Activated naive CD8-positive, alpha-beta T cell (primary cell): ENCODE data around the gene SYPL2.
"Not testable (repeated sequence)": the region's sequence is repeated elsewhere in the genome, so short reads cannot be mapped to it uniquely, and the experiment has no call there.

ENCODE experiments used
- H3K27ac Mint-ChIP-seq: one replicate; pipeline ENCODE4 v1.8.0; 2021; ENCODE audit warnings: mixed read lengths
- H3K27me3 Mint-ChIP-seq: one replicate; pipeline ENCODE4 v1.8.0; 2021; ENCODE audit warnings: mixed read lengths
- H3K36me3 Mint-ChIP-seq: one replicate; pipeline ENCODE4 v1.8.0; 2021; ENCODE audit warnings: mixed read lengths
- H3K4me1 Mint-ChIP-seq: one replicate; pipeline ENCODE4 v1.8.0; 2021; ENCODE audit warnings: low read depth, mixed read lengths
- H3K4me3 Mint-ChIP-seq: one replicate; pipeline ENCODE4 v1.8.0; 2021; ENCODE audit warnings: mild to moderate bottlenecking, mixed read lengths
- H3K9me3 Mint-ChIP-seq: one replicate; pipeline ENCODE4 v1.8.0; 2021; ENCODE audit warnings: low read depth, mixed read lengths

The SYPL2 gene

DNA sequence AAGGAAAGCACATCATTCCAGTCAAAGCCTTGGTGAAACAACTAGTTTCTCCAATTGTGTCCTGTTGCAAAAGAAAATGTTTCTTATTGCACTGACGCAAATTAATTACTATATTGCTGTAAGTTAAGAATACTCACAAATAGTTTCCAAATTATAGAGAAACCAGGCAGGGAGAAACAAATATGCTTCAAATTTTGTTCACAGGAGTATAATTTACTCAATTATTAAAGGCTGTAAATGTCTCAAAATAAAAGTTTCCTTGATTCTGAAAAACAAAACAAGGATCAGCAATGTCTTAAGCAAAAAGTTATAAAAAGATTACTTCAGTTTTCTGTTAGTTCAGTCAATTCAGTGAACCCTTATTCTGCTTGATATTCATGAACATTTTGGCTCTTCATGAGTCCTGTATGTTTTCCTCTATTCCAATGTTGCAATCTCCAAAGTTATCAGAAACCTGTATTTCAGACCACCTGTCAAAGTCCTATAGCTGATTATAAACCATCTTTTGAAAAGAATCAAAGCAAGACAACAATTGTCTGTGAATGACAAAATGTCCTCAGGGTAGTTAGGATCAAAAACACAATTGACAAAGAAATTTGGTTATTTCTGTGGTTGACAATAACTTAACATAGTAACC lies 11.7 kb upstream of the SYPL2 start:
- H3K4me1 Mint-ChIP-seq, result no peaks in the 10 kb centered on the region
- peaks cover 10% of the 10 kb centered on the region for H3K36me3 Mint-ChIP-seq
- peaks cover 10% of the 10 kb centered on the region for H3K9me3 Mint-ChIP-seq
- H3K27me3 Mint-ChIP-seq, result peaks cover 22% of the 10 kb centered on the region
- no peak overlapping the region for H3K4me3 Mint-ChIP-seq
- H3K27ac Mint-ChIP-seq, result no peak overlapping the region

DNA sequence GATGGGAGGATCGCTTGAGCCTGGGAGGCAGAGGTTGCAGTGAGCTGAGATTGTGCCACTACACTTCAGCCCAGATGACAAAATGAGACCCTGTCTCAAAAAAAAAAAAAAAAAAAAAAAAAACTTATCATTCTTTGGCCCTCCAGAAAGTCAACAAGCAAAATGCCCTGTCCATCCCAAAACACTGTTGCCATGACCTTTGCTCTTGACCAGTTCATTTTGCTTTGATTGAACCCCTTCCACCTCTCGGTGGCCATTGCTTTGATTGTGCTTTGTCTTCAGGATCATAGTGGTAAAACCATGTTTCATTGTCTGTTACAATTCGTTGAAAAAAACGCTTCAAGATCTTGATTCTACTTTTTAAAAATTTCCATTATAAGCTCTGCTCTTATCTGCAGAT lies 8.5 kb upstream of the SYPL2 start:
- H3K27ac Mint-ChIP-seq, result no peak overlapping the region
- peaks cover 18% of the 10 kb centered on the region for H3K27me3 Mint-ChIP-seq
- peaks cover 10% of the 10 kb centered on the region for H3K36me3 Mint-ChIP-seq
- no peaks in the 10 kb centered on the region for H3K4me1 Mint-ChIP-seq
- H3K9me3 Mint-ChIP-seq, result peaks cover 10% of the 10 kb centered on the region
- no peak overlapping the region for H3K4me3 Mint-ChIP-seq

DNA sequence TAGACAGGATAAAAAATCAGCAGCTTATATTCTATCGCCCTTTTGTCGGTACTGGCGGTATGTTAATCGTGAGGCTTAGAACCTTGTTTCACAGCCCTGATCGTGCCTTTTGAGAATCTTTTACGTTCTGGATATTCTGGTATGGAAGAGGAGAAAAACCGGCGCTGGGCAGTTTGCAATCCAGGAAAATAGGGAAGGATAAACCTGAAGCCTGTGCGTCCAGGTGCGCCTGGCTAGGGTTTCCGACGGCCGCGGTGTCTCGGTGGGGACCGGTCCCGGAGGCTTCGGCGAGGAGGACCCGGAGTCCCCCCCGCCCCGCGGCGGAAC lies 258 bp upstream of the SYPL2 start:
- H3K27me3 Mint-ChIP-seq, result peaks cover 27% of the 10 kb centered on the region
- H3K27ac Mint-ChIP-seq, result no peak overlapping the region
- peak overlapping the region; percentile 86 for H3K4me3 Mint-ChIP-seq
- no peaks in the 10 kb centered on the region for H3K9me3 Mint-ChIP-seq
- H3K4me1 Mint-ChIP-seq, result peaks cover 10% of the 10 kb centered on the region
- no peaks in the 10 kb centered on the region for H3K36me3 Mint-ChIP-seq

DNA sequence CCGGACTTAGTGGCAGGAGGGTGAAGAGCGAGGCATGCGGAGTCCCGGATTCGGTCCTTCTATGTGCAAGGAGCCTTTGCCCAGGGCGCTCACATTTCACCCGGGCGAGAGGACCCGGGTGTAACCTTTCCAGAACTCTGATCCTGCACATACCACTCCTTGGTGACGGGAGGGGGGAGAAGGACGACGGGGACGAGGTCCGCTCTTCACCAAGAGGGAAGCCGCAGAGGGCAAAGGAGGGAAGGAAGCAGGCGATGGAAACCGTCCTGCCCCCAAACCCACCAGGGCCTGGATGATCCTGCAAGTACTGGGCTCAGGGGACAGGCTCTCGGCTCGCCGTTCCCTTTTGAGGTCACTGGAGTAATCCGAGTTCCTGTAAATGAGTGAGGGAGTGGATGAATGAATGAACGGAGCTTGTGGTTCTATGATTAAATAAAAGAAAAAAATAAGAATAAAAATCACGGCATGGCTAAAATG lies 993 bp downstream of the SYPL2 start:
- H3K4me1 Mint-ChIP-seq, result peaks cover 10% of the 10 kb centered on the region
- H3K4me3 Mint-ChIP-seq, result peak overlapping the region; percentile 69
- peaks cover 29% of the 10 kb centered on the region for H3K27me3 Mint-ChIP-seq
- no peaks in the 10 kb centered on the region for H3K36me3 Mint-ChIP-seq
- H3K9me3 Mint-ChIP-seq, result no peaks in the 10 kb centered on the region
- no peak overlapping the region for H3K27ac Mint-ChIP-seq

DNA sequence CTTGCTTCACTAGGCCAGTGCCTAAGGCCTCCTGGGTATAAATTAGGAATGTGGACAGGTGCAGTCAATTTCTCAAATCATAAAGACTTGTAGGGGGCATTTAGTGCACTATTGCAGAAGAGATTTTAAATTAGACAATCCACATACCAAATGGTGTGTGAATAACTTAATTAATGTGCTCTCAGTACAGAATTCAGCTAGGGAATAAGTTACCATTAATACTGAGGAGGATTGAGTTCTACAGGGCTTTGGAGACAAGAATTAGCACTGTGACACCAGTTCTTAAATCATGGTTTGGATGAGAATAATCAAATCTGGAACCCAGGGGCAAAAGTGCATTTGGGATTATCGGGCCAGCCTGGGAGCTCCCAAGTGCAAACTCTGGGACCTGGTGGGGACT lies 1.7 kb downstream of the SYPL2 start:
- no peaks in the 10 kb centered on the region for H3K36me3 Mint-ChIP-seq
- H3K9me3 Mint-ChIP-seq, result no peaks in the 10 kb centered on the region
- H3K27me3 Mint-ChIP-seq, result peaks cover 33% of the 10 kb centered on the region
- H3K4me3 Mint-ChIP-seq, result no peak overlapping the region
- H3K4me1 Mint-ChIP-seq, result peaks cover 10% of the 10 kb centered on the region
- H3K27ac Mint-ChIP-seq, result no peak overlapping the region

DNA sequence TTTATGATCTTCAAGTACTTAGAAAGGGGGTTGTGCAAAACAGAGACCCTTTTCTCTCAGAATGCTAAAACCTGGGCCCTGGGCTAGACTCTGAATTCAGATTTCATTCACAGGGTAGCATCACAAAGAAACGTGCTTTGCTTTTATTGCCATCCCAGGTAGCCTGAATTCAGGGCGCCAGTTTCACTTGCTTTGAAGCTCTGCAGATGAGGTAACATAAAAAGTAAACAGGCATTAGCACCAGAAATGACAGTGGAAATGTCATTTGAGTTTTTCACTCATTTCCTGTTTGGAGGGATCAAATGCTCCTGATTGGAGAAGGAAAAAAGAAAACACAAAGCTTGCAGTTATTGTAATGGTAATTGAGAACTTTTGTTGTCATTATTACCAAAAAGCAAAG lies 2.6 kb downstream of the SYPL2 start:
- Mint-ChIP-seq H3K36me3 (no peaks in the 10 kb centered on the region), H3K4me3 (no peak overlapping the region), H3K9me3 (no peaks in the 10 kb centered on the region), H3K27me3 (peaks cover 33% of the 10 kb centered on the region), H3K27ac (no peak overlapping the region), H3K4me1 (peaks cover 10% of the 10 kb centered on the region)

DNA sequence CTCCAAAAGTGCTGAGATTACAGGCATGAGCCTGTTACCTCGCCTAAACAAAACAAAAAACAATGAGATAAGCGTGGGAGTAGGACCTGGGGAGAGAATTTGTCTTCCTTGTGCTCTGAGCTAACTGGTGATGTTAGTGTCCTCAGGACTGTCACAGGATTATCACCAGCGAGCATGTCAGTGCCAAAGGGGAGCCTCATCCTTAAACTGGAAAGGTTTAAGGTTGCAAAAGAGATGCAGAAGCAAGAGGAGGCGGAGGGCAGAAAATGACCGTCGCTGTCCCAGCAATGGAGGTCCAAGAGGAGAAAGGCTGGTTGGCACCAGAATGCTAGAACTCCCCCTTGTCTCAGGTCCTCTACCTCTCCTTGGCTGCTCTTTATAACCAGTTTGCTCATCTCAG lies 3.9 kb downstream of the SYPL2 start:
- Mint-ChIP-seq H3K27me3 (peaks cover 25% of the 10 kb centered on the region), H3K4me1 (peaks cover 10% of the 10 kb centered on the region), H3K4me3 (no peak overlapping the region), H3K9me3 (no peaks in the 10 kb centered on the region), H3K36me3 (no peaks in the 10 kb centered on the region), H3K27ac (no peak overlapping the region)

DNA sequence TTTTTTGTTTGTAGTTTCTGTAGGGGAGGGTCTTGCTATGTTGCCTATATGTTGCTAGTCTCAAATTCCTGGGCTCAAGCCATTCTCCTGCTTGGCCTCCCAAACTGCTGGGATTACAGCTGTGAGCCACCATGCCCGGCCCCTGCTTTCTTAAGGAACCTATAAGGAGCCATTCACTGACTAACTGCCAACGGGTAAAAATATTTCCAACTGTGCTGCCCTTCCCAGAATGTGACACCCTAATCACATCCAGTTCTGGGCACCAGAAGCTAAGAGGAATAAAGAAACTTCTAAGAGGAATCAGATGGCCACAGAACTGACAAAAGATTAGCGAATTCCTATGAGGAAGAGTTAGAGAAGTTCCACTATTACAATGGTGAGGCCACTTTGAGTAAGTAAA lies 6.4 kb downstream of the SYPL2 start:
- Mint-ChIP-seq H3K4me3 (no peak overlapping the region), H3K4me1 (peaks cover 4% of the 10 kb centered on the region), H3K9me3 (no peaks in the 10 kb centered on the region), H3K27me3 (peaks cover 30% of the 10 kb centered on the region), H3K36me3 (no peaks in the 10 kb centered on the region), H3K27ac (no peak overlapping the region)

DNA sequence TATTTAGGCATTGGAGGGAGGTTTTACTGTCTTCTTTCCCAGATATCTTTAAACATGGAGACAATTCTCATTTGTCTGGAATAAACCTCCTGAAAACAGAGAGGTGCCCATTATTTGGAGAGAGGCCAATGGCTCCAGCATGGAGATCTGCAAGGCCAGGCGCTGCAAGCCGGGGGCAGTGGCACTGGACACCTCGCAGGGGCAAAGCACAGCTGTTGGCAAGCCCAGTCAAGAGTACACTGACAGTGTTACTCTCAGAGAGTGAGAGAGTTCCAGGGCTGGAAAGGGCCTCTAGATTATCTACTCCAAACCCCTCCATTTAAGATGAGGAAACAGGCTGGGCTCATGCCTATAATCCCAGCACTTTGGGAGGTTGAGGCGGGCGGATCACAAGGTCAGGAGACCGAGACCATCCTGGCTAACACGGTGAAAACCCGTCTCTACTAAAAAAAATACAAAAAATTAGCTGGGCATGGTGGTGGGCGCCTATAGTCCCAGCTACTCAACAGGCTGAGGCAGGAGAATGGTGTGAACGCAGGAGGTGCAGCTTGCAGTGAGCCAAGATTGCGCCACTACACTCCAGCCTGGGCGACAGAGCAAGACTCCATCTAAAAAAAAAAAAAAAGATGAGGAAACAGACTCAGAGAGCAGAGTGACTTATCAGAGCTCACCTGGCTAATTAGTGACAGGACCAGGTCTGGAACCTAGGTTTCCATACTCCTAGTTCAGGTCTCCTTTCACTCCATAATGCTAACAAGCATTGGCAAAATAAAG lies 7.1 kb downstream of the SYPL2 start:
- not testable (repeated sequence) for H3K4me3 Mint-ChIP-seq, H3K9me3 Mint-ChIP-seq, H3K36me3 Mint-ChIP-seq, H3K4me1 Mint-ChIP-seq, H3K27ac Mint-ChIP-seq
- H3K27me3 Mint-ChIP-seq, result peaks cover 24% of the 10 kb centered on the region

DNA sequence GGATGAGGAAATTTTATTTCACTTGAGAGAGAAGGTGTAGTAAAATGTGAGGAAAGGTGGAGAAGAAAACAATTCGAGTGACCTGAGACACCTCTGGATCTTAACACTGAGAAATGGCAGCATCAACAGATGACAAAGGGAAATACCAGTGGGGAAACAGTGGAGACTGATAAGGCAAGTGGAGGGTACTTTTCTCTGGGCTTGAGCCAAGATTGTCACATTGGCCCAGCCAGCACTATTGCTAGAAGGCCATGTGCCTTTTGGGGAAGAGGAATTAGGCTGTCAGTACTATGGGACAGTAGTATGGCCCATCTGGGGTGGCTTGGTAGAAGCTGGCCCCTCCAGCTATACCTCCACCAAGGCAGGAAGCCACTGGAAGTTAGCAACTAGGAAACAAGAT lies 8.4 kb downstream of the SYPL2 start:
- Mint-ChIP-seq H3K4me3 (no peak overlapping the region), H3K9me3 (no peaks in the 10 kb centered on the region), H3K27me3 (peaks cover 26% of the 10 kb centered on the region)

DNA sequence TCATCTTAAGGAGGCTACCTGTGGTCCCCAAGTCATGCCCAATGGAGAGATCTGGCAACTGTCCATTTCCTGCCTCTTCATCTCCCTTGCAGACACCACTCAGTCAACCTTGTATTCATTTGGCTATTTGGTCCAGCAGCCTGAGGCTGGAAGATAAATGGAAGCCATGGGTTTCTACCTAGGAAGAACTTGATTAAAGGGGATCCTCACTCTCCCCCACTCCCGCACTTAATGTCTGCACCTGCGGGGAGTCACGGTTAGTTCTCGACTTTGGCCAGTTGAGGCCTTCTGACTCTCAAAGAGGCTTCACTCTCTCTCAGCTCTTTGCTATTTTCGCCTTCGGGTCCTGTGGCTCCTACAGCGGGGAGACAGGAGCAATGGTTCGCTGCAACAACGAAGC lies 8.9 kb downstream of the SYPL2 start:
- Mint-ChIP-seq H3K27ac (no peak overlapping the region), H3K4me3 (no peak overlapping the region), H3K9me3 (no peaks in the 10 kb centered on the region), H3K36me3 (no peaks in the 10 kb centered on the region), H3K27me3 (peaks cover 26% of the 10 kb centered on the region), H3K4me1 (peaks cover 1% of the 10 kb centered on the region)

More for the DNA sequence above, 8.4 kb downstream of the SYPL2 start:
- H3K4me1 Mint-ChIP-seq, result peaks cover 1% of the 10 kb centered on the region
- H3K36me3 Mint-ChIP-seq, result no peaks in the 10 kb centered on the region
- H3K27ac Mint-ChIP-seq, result no peak overlapping the region

DNA sequence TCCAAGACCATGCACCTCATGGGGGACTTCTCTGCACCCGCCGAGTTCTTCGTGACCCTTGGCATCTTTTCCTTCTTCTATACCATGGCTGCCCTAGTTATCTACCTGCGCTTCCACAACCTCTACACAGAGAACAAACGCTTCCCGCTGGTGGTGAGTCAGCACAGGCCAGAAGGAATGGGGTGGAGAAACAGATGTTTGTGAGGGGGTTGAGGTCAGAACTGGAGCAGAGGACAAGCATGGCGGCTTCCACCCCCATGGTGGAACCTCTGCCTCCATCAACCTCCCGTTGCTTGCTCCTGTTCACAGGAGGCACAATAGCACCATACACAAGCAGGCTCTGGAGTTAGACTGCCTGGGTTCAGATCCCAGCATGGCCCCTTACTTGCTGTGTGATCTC lies 10.5 kb downstream of the SYPL2 start:
- H3K27me3 Mint-ChIP-seq, result peaks cover 17% of the 10 kb centered on the region
- no peak overlapping the region for H3K4me3 Mint-ChIP-seq
- no peaks in the 10 kb centered on the region for H3K36me3 Mint-ChIP-seq
- H3K9me3 Mint-ChIP-seq, result no peaks in the 10 kb centered on the region
- H3K27ac Mint-ChIP-seq, result no peak overlapping the region
- peaks cover 1% of the 10 kb centered on the region for H3K4me1 Mint-ChIP-seq

DNA sequence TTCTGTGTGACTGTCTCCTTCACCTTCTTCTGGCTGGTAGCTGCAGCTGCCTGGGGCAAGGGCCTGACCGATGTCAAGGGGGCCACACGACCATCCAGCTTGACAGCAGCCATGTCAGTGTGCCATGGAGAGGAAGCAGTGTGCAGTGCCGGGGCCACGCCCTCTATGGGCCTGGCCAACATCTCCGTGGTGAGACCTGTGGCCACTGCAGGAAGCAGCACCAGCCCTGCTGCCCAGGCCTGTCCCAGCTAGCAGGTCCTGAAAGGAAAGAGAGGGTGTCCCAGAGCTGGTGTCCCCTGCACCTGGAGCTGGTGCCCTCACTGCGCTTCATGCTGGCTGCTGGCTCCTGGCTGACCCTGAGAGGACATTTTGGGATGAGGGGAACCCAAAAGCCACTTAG lies 11.5 kb downstream of the SYPL2 start:
- H3K4me3 Mint-ChIP-seq, result no peak overlapping the region
- H3K27me3 Mint-ChIP-seq, result peaks cover 15% of the 10 kb centered on the region
- peaks cover 10% of the 10 kb centered on the region for H3K4me1 Mint-ChIP-seq

DNA sequence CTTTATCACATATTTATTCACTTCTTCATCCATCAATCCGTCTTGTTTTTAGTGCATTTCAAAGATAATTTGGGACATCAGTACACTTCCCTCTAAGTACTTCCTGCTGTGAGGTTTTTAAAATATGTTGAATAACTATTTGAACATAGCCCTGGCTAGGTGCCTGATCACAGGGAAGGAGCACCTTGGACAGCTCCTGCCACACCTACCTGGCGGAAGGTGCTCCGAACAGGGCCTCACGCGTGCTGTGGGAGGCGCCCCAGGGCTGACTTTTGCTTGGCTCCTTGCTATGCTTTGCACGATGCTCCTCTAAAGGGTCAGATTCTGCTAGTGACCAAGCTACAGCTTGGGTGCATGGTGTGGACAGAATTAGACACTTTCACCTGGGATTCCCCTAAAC lies 12.5 kb downstream of the SYPL2 start:
- peaks cover 13% of the 10 kb centered on the region for H3K27me3 Mint-ChIP-seq
- H3K4me3 Mint-ChIP-seq, result no peak overlapping the region
- H3K4me1 Mint-ChIP-seq, result peaks cover 17% of the 10 kb centered on the region
- H3K36me3 Mint-ChIP-seq, result no peaks in the 10 kb centered on the region
- H3K27ac Mint-ChIP-seq, result no peak overlapping the region
- no peaks in the 10 kb centered on the region for H3K9me3 Mint-ChIP-seq

More for the DNA sequence above, 11.5 kb downstream of the SYPL2 start:
- no peak overlapping the region for H3K27ac Mint-ChIP-seq
- H3K9me3 Mint-ChIP-seq, result no peaks in the 10 kb centered on the region
- H3K36me3 Mint-ChIP-seq, result no peaks in the 10 kb centered on the region

DNA sequence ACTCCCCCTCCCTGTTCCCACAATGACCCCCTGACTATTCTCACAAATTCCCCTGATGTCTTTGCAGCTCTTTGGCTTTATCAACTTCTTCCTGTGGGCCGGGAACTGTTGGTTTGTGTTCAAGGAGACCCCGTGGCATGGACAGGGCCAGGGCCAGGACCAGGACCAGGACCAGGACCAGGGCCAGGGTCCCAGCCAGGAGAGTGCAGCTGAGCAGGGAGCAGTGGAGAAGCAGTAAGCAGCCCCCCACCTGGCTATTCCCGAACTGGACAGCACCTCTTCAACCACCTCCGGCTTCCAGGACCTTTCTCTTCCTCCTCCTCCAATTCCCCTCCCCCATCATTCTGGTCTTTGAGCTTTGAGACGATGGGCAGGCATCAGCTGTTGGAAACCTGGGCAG lies 13.0 kb downstream of the SYPL2 start:
- H3K36me3 Mint-ChIP-seq, result no peaks in the 10 kb centered on the region
- H3K27ac Mint-ChIP-seq, result no peak overlapping the region
- peaks cover 13% of the 10 kb centered on the region for H3K27me3 Mint-ChIP-seq
- H3K4me1 Mint-ChIP-seq, result peaks cover 20% of the 10 kb centered on the region
- no peaks in the 10 kb centered on the region for H3K9me3 Mint-ChIP-seq
- no peak overlapping the region for H3K4me3 Mint-ChIP-seq

DNA sequence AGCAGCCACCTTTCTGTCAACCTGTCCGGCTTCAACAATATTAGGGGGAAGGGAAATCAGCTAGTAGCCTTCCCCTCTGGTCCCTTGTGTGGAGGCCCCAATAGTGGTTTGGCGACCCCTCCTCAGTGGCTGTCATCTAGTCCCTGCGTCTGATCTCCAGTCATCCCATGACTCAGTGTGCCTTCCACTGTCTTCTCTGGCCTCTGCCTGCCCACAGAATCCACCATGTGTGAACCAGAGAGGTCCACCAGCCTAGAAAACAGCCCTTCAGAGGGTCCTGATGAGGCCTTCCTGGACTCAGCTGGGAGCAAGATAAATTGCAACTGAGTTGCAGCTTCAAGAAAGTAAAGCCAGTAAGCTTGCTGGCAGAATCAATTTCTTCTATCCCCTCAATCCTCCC lies 13.6 kb downstream of the SYPL2 start:
- no peaks in the 10 kb centered on the region for H3K9me3 Mint-ChIP-seq
- no peaks in the 10 kb centered on the region for H3K36me3 Mint-ChIP-seq
- peaks cover 11% of the 10 kb centered on the region for H3K27me3 Mint-ChIP-seq
- H3K4me3 Mint-ChIP-seq, result no peak overlapping the region
- no peak overlapping the region for H3K27ac Mint-ChIP-seq
- H3K4me1 Mint-ChIP-seq, result peaks cover 26% of the 10 kb centered on the region
